H9 (cell line): ENCODE measurements around the gene MGAM2. TPM values are rescaled to one million over a fixed set of nuclear protein-coding genes. Genes with fewer than 3 reads are reported as not detected.

Experiments used
- DNase-seq: peaks from one replicate; pipeline ENCODE4 v3.0.0-alpha.2; 2017
- H2AFZ ChIP-seq: one replicate; pipeline ENCODE4 v1.6.1; 2013; ENCODE audit warnings: mild to moderate bottlenecking, low read length, control low read depth, moderate library complexity
- H2AK5ac ChIP-seq: 2 replicates; pipeline ENCODE4 v1.6.1; 2013; ENCODE audit warnings: low read length, control low read depth, mixed read lengths; ENCODE audit not compliant: insufficient read length
- H2BK120ac ChIP-seq: one replicate; pipeline ENCODE4 v1.6.1; 2013; ENCODE audit warnings: low read depth, mild to moderate bottlenecking, low read length, control low read depth, inconsistent platforms; ENCODE audit not compliant: poor library complexity, severe bottlenecking
- H2BK12ac ChIP-seq: 2 replicates; pipeline ENCODE4 v1.6.1; 2013; ENCODE audit warnings: low read length, control low read depth, mixed read lengths, low read depth; ENCODE audit not compliant: insufficient read length
- H2BK15ac ChIP-seq: 2 replicates; pipeline ENCODE4 v1.6.1; 2013; ENCODE audit warnings: low read depth, low read length, control low read depth
- H2BK20ac ChIP-seq: one replicate; pipeline ENCODE4 v1.6.1; 2013; ENCODE audit warnings: low read depth, mild to moderate bottlenecking, low read length, control low read depth, inconsistent platforms; ENCODE audit not compliant: poor library complexity, severe bottlenecking
- H2BK5ac ChIP-seq: 2 replicates; pipeline ENCODE4 v1.6.1; 2013; ENCODE audit warnings: low read length, control low read depth, mixed read lengths; ENCODE audit not compliant: insufficient read length
- H3K14ac ChIP-seq: 2 replicates; pipeline ENCODE4 v1.6.1; 2013; ENCODE audit warnings: low read length, control low read depth; ENCODE audit not compliant: insufficient read depth
- H3K18ac ChIP-seq: 2 replicates; pipeline ENCODE4 v1.6.1; 2013; ENCODE audit warnings: low read depth, mild to moderate bottlenecking, mixed read lengths, low read length, control low read depth; ENCODE audit not compliant: insufficient read length
- H3K23ac ChIP-seq: 2 replicates; pipeline ENCODE4 v1.6.1; 2013; ENCODE audit warnings: low read length, control low read depth, mixed read lengths, low read depth; ENCODE audit not compliant: insufficient read length
- H3K23me2 ChIP-seq: 2 replicates; pipeline ENCODE4 v1.6.1; 2013; ENCODE audit warnings: low read depth, mild to moderate bottlenecking, mixed read lengths, low read length, control low read depth; ENCODE audit not compliant: insufficient read length, poor library complexity, severe bottlenecking
- H3K27ac ChIP-seq: 2 replicates; pipeline ENCODE4 v1.5.1; 2013; ENCODE audit warnings: low read length, control low read depth, mixed read lengths, low read depth; ENCODE audit not compliant: insufficient read length
- H3K27me3 ChIP-seq: 2 replicates; pipeline ENCODE4 v1.6.1; 2013; ENCODE audit warnings: low read length, control low read depth, inconsistent platforms; ENCODE audit not compliant: insufficient read depth
- H3K4ac ChIP-seq: 2 replicates; pipeline ENCODE4 v1.6.1; 2013; ENCODE audit warnings: low read depth, mild to moderate bottlenecking, control low read depth, inconsistent platforms, low read length, moderate library complexity
- H3K4me1 ChIP-seq: 2 replicates; pipeline ENCODE4 v1.6.1; 2013; ENCODE audit warnings: low read length, control low read depth, inconsistent platforms; ENCODE audit not compliant: insufficient read depth
- H3K4me2 ChIP-seq: 2 replicates; pipeline ENCODE4 v1.6.1; 2013; ENCODE audit warnings: low read length, control low read depth, mixed read lengths; ENCODE audit not compliant: insufficient read length, insufficient read depth
- H3K56ac ChIP-seq: 2 replicates; pipeline ENCODE4 v1.6.1; 2013; ENCODE audit warnings: low read depth, mild to moderate bottlenecking, mixed read lengths, low read length, control low read depth; ENCODE audit not compliant: insufficient read length
- H3K79me1 ChIP-seq: 2 replicates; pipeline ENCODE4 v1.6.1; 2013; ENCODE audit warnings: low read depth, mild to moderate bottlenecking, moderate library complexity, low read length, control low read depth, inconsistent platforms; ENCODE audit not compliant: insufficient read depth, poor library complexity, severe bottlenecking
- H3K79me2 ChIP-seq: 2 replicates; pipeline ENCODE4 v1.6.1; 2013; ENCODE audit warnings: low read length, control low read depth, inconsistent platforms; ENCODE audit not compliant: insufficient read depth
- H3K9ac ChIP-seq: 2 replicates; pipeline ENCODE4 v1.6.1; 2013; ENCODE audit warnings: low read length, control low read depth, mixed read lengths; ENCODE audit not compliant: insufficient read length; ENCODE audit errors: extremely low read depth
- H3K9me3 ChIP-seq: one replicate; pipeline ENCODE4 v1.6.1; 2013; ENCODE audit warnings: low read depth, low read length, inconsistent platforms; ENCODE audit not compliant: control insufficient read depth
- H3T11ph ChIP-seq: one replicate; pipeline ENCODE4 v1.6.1; 2013; ENCODE audit warnings: mild to moderate bottlenecking, low read length, control low read depth, inconsistent platforms
- H4K20me1 ChIP-seq: one replicate; pipeline ENCODE4 v1.6.1; 2013; ENCODE audit not compliant: control insufficient read depth, insufficient read length, insufficient read depth
- H4K5ac ChIP-seq: 2 replicates; pipeline ENCODE4 v1.6.1; 2013; ENCODE audit warnings: low read depth, mild to moderate bottlenecking, mixed read lengths, low read length, control low read depth; ENCODE audit not compliant: insufficient read length
- H4K8ac ChIP-seq: replicated peaks from 2 replicates; pipeline ENCODE4 v1.6.1; 2013; ENCODE audit warnings: low read length, control low read depth, mixed read lengths, low read depth; ENCODE audit not compliant: insufficient read length
- H4K91ac ChIP-seq: 2 replicates; pipeline ENCODE4 v1.6.1; 2013; ENCODE audit warnings: low read depth, mild to moderate bottlenecking, moderate library complexity, mixed read lengths, low read length, control low read depth; ENCODE audit not compliant: insufficient read length
- H3K27ac Mint-ChIP-seq, 3 experiments: 2 replicates in 2 of 3; 3 replicates in 1 of 3; pipeline ENCODE4 v1.8.0; 2020 to 2021; ENCODE audit warnings: mixed read lengths in 3 of 3, mild to moderate bottlenecking in 1 of 3, moderate library complexity in 1 of 3
- H3K27me3 Mint-ChIP-seq: 2 replicates; pipeline ENCODE4 v1.8.0; 2021; ENCODE audit warnings: low read depth, mild to moderate bottlenecking, moderate library complexity, mixed read lengths
- H3K36me3 Mint-ChIP-seq, 3 experiments: 2 replicates in 2 of 3; 3 replicates in 1 of 3; pipeline ENCODE4 v1.8.0; 2020 to 2021; ENCODE audit warnings: low read depth in 3 of 3, mixed read lengths in 3 of 3; ENCODE audit not compliant: insufficient read depth in 1 of 3
- H3K4me1 Mint-ChIP-seq, 2 experiments: 2 replicates each; pipeline ENCODE4 v1.8.0; 2020; ENCODE audit warnings: mixed read lengths in 2 of 2
- H3K4me3 Mint-ChIP-seq, 2 experiments: 2 replicates in 1 of 2; 3 replicates in 1 of 2; pipeline ENCODE4 v1.8.0; 2020 to 2021; ENCODE audit warnings: mild to moderate bottlenecking in 2 of 2, mixed read lengths in 2 of 2, moderate library complexity in 1 of 2
- H3K9me3 Mint-ChIP-seq, 2 experiments: 2 replicates in 1 of 2; 3 replicates in 1 of 2; pipeline ENCODE4 v1.8.0; 2020; ENCODE audit warnings: mild to moderate bottlenecking in 2 of 2, mixed read lengths in 2 of 2, moderate library complexity in 1 of 2
- CTCF ChIP-seq: fragments of 200-600 bp; sonication (generic); conservative IDR thresholded peaks from 3 replicates; pipeline ENCODE4 v1.8.0; 2021; ENCODE audit warnings: antibody characterized with exemption, mild to moderate bottlenecking
- WGBS: extraction: QIAGEN DNeasy Blood & Tissue Kit; methylation state at CpG from one replicate; pipeline ENCODE4 v1.1.7; 2013; ENCODE audit warnings: missing lambda C conversion rate, low lambda C conversion rate, mixed read lengths; ENCODE audit not compliant: insufficient read length; ENCODE audit errors: extremely low coverage; 5-methylcytosine and 5-hydroxymethylcytosine counted together
- total RNA-seq: library from RNA; stranded (reverse); gene quantifications from 2 replicates; pipeline ENCODE4 v1.2.1, GENCODE V29; 2021

The MGAM2 gene
- total RNA-seq, 1 experiment from 2014 or later, result not detected

- H3K27me3 ChIP-seq, result no peaks in the 10 kb centered on the region
- no peak overlapping the region for H3K27ac ChIP-seq
- H4K91ac ChIP-seq, result no peak overlapping the region
- WGBS, result no CpG with 5 or more reads among the region's 2 CpGs
- H3K4me2 ChIP-seq, result no peak overlapping the region
- no peaks in the 10 kb centered on the region for H3K79me1 ChIP-seq
- no peak overlapping the region for H4K5ac ChIP-seq
- H4K8ac ChIP-seq, result no peak overlapping the region
- no peaks in the 10 kb centered on the region for H3K9me3 ChIP-seq
- H2AFZ ChIP-seq, result no peak overlapping the region
- no peak for DNase-seq
- no peak overlapping the region for H3K18ac ChIP-seq
- Mint-ChIP-seq H3K36me3 (no peaks in the 10 kb centered on the region), H3K9me3 (peaks cover 0 to 3% of the 10 kb centered on the region in 2 experiments; a peak in 1 of 5 replicates), H3K27ac (no peak overlapping the region), H3K4me3 (no peak overlapping the region), H3K27me3 (no peaks in the 10 kb centered on the region; the same call in 1 of the 2 replicates), H3K4me1 (peaks cover 2 to 5% of the 10 kb centered on the region in 2 experiments; a peak in 3 of 4 replicates)
- no peak overlapping the region for H3K4ac ChIP-seq
- no peak overlapping the region for H3K23ac ChIP-seq
- no peak for TF ChIP-seq CTCF
- H2BK5ac ChIP-seq, result no peak overlapping the region
- H3K9ac ChIP-seq, result no peak overlapping the region
- H3K4me1 ChIP-seq, result peaks cover 3% of the 10 kb centered on the region; the same call in 1 of the 2 replicates
- H2BK15ac ChIP-seq, result no peak overlapping the region
- H3K56ac ChIP-seq, result no peak overlapping the region
- no peaks in the 10 kb centered on the region for H3K23me2 ChIP-seq
- H2BK20ac ChIP-seq, result no peak overlapping the region
- no peak overlapping the region for H2BK120ac ChIP-seq
- no peaks in the 10 kb centered on the region for H3K79me2 ChIP-seq
- H3K14ac ChIP-seq, result no peak overlapping the region
- H3T11ph ChIP-seq, result no peak overlapping the region
- H2AK5ac ChIP-seq, result no peak overlapping the region
- no peaks in the 10 kb centered on the region for H4K20me1 ChIP-seq
- H2BK12ac ChIP-seq, result no peak overlapping the region
Observed at GRCh38 chr7:142138996-142139395, 27.5 kb downstream of the MGAM2 start.
